Keratinocyte (primary cell): ENCODE measurements around the gene CISTR.

Experiments
- EZH2 ChIP-seq: IDR thresholded peaks from one replicate; pipeline ENCODE4 v1.6.1; 2012; ENCODE audit warnings: inconsistent platforms, mild to moderate bottlenecking, low read length, moderate library complexity
- TF ChIP-seq, protein P1 (sequence below), 3 experiments: IDR thresholded peaks in 1 of 3; conservative IDR thresholded peaks in 1 of 3; optimal IDR thresholded peaks in 1 of 3; 2 replicates in 2 of 3; 3 replicates in 1 of 3; pipeline versions ENCODE3 to v1.5.1; 2011; ENCODE audit warnings: low read length in 3 of 3, mild to moderate bottlenecking in 3 of 3, moderate library complexity in 2 of 3, control low read depth in 1 of 3, inconsistent platforms in 1 of 3; ENCODE audit not compliant: insufficient read depth in 2 of 3; ENCODE audit errors: extremely low read depth in 1 of 3

DNA sequence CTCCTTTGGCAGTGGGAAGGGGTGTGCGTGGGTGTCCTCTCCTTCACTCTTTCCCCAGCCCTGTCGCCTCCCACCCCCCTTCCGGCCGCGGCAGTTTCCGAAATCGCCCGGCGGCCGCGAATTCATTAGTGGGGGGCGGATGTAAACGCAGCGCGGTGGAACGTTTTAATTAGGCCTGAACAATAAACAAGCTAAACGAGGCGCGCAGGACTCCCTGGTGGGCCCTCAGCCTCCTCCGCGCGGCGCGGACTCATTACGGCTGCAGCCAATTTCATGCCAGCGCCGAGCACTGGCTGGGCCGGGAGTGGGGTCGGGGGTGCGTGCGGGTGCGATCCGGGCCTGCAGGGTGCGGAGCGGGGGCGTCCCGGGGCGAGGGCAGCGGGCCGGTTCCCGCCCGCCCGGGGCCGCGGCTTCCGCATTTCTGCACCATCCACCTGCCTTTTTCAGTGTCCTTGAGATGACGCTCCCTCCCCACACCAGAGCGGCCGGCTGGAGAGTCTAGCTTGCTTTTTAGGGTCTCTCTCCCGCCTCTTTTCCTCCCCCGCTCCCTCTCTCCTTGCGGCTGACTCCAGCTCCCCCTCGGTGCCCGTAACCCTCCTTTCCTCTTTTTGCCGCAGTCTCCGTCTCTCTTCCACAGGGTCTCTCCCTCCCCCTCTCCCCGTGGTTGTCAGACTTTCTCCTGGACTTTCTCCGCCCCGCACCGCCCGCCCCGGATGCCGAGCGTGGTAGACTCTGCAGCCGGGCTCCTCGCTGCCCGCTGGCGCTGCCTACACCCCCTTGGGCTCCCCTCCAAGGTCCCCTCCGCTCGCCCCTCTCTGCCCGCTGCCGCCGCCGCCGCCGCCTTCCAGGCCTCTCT, at the start of gene CISTR:
- peak; percentile 83 for TF ChIP-seq EZH2
- TF ChIP-seq, protein P1, sequence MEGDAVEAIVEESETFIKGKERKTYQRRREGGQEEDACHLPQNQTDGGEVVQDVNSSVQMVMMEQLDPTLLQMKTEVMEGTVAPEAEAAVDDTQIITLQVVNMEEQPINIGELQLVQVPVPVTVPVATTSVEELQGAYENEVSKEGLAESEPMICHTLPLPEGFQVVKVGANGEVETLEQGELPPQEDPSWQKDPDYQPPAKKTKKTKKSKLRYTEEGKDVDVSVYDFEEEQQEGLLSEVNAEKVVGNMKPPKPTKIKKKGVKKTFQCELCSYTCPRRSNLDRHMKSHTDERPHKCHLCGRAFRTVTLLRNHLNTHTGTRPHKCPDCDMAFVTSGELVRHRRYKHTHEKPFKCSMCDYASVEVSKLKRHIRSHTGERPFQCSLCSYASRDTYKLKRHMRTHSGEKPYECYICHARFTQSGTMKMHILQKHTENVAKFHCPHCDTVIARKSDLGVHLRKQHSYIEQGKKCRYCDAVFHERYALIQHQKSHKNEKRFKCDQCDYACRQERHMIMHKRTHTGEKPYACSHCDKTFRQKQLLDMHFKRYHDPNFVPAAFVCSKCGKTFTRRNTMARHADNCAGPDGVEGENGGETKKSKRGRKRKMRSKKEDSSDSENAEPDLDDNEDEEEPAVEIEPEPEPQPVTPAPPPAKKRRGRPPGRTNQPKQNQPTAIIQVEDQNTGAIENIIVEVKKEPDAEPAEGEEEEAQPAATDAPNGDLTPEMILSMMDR (optimal IDR thresholded peaks at IDR 0.05 in 1 of 3, IDR thresholded peaks at IDR 0.05 in 1 of 3, conservative IDR thresholded peaks at IDR 0.05 in 1 of 3; ENCODE audit: extremely low read depth in 1 of 3, insufficient read depth in 2 of 3, low read length in 3 of 3), result no peak
